GM21717 (cell line): ENCODE measurements around the gene DMKN.

ENCODE experiments used
- ATAC-seq: cut with Tn5 transposase; IDR thresholded peaks from one replicate; pipeline ENCODE4 v1.9.1; 2021; ENCODE audit warnings: mild to moderate bottlenecking, moderate library complexity; ENCODE audit not compliant: unreplicated experiment

Gene DMKN

GRCh38 chr19:35528218-35529038 lies 15.0 kb upstream of the DMKN start, which contains the start of gene SBSN:
TSS of gene SBSN (minus strand) at chr19:35528311. CDS start at chr19:35528281, 30 bp downstream.
- ATAC-seq, result no peak

- ATAC-seq, result no peak
Observed at GRCh38 chr19:35525873-35526272, 12.4 kb upstream of the DMKN start.

- no peak for ATAC-seq
Observed at GRCh38 chr19:35524181-35524837, 10.9 kb upstream of the DMKN start.

- no peak for ATAC-seq
Observed at GRCh38 chr19:35522745-35523327, 9.4 kb upstream of the DMKN start.

- ATAC-seq, result no peak
Observed at GRCh38 chr19:35521124-35521743, 7.8 kb upstream of the DMKN start.

GRCh38 chr19:35519291-35519690 lies 5.8 kb upstream of the DMKN start:
- ATAC-seq, result no peak

- ATAC-seq, result no peak
Observed at GRCh38 chr19:35518313-35518712, 4.9 kb upstream of the DMKN start.

GRCh38 chr19:35517342-35517741 lies 3.9 kb upstream of the DMKN start:
- ATAC-seq, result no peak

GRCh38 chr19:35516310-35516709 lies 2.9 kb upstream of the DMKN start:
- ATAC-seq, result no peak

GRCh38 chr19:35514282-35514809 lies 897 bp upstream of the DMKN start:
- ATAC-seq, result no peak

GRCh38 chr19:35512831-35513627 lies 420 bp downstream of the DMKN start:
- no peak for ATAC-seq

- no peak for ATAC-seq
Observed at GRCh38 chr19:35511337-35511736, 2.1 kb downstream of the DMKN start.

GRCh38 chr19:35510626-35510964 lies 2.9 kb downstream of the DMKN start:
- no peak for ATAC-seq

GRCh38 chr19:35509861-35510625 lies 3.4 kb downstream of the DMKN start:
- ATAC-seq, result no peak

GRCh38 chr19:35509018-35509652 lies 4.3 kb downstream of the DMKN start:
- no peak for ATAC-seq

- ATAC-seq, result no peak
Observed at GRCh38 chr19:35508129-35508528, 5.3 kb downstream of the DMKN start.

- no peak for ATAC-seq
Observed at GRCh38 chr19:35507561-35507960, 5.9 kb downstream of the DMKN start.

GRCh38 chr19:35506011-35506410 lies 7.4 kb downstream of the DMKN start:
- ATAC-seq, result no peak

- no peak for ATAC-seq
Observed at GRCh38 chr19:35502751-35503150, 10.7 kb downstream of the DMKN start.
